ENCODE results near the gene BMP5. TPM values are rescaled to one million over a fixed set of nuclear protein-coding genes. Genes with fewer than 3 reads are reported as not detected.

The BMP5 gene
- 1 to 10 TPM; 1.8 to 5.6 (median 3.4) TPM for total RNA-seq

- no peaks in the 10 kb centered on the region for H3K9me3 ChIP-seq
- H3K4me1 ChIP-seq: no peaks in the 10 kb centered on the region
- intact Hi-C loops (cut with DNase I; ENCODE audit: low total_unique reads) (no loop called here), in situ Hi-C loops (cut with MboI; ENCODE audit: low pct_ligation_motif_present in 1 of 4, low pct_unique_long_range_greater_than_20kb in 1 of 4, low sequenced_read_pairs in 3 of 4) (loop anchor here in 1 of 4 donors (25.0 kb wide), 1 partner anchor 438 kb away; no protein-coding TSS in a partner anchor)
- H3K36me3 ChIP-seq: no peaks in the 10 kb centered on the region
- TF ChIP-seq, protein P1, sequence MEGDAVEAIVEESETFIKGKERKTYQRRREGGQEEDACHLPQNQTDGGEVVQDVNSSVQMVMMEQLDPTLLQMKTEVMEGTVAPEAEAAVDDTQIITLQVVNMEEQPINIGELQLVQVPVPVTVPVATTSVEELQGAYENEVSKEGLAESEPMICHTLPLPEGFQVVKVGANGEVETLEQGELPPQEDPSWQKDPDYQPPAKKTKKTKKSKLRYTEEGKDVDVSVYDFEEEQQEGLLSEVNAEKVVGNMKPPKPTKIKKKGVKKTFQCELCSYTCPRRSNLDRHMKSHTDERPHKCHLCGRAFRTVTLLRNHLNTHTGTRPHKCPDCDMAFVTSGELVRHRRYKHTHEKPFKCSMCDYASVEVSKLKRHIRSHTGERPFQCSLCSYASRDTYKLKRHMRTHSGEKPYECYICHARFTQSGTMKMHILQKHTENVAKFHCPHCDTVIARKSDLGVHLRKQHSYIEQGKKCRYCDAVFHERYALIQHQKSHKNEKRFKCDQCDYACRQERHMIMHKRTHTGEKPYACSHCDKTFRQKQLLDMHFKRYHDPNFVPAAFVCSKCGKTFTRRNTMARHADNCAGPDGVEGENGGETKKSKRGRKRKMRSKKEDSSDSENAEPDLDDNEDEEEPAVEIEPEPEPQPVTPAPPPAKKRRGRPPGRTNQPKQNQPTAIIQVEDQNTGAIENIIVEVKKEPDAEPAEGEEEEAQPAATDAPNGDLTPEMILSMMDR (IDR thresholded peaks at IDR 0.05): no peak
- no peak for TF ChIP-seq POLR2A (IDR thresholded peaks at IDR 0.05)
- no peak for TF ChIP-seq POLR2AphosphoS5 (IDR thresholded peaks at IDR 0.05)
- TF ChIP-seq EP300 (IDR thresholded peaks at IDR 0.05; ENCODE audit: low read depth): no peak
- H3K27ac ChIP-seq: peak within 1 kb of the TSS in 3 of 4 donors; percentile 4 to 42 (median 9)
- DNase-seq: no peak
- no peaks in the 10 kb centered on the region for H3K27me3 ChIP-seq
- H3K4me3 ChIP-seq: peak within 1 kb of the TSS in 1 of 4 donors; percentile 24
- 65% methylated on average over 2 of the region's 2 CpGs for WGBS, 2 donors (ENCODE audit: low coverage in 1 of 2)
Observed at GRCh38 chr6:55875400-55875799, at the start of gene BMP5. TSS of gene BMP5 (minus strand) at chr6:55875590. CDS start at chr6:55874865, 725 bp downstream.

DNA sequence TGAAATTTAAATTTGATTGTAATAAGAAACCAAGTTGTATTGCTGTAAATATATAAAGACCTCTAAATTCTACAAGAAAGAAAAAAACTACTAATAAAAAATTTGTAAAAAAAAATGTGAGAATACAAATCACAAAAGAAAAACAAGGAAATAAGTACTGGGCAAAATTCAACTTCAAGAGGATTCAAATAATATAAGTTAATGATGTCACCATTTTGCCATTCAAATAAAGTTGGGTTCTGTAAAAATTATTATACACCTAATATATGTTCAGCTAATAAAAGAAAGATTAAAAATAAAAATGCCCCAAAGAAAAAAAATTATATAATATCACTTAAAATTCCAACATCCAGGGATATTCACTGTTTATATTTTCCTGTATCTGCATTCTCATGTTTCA lies 47.0 kb upstream of the BMP5 start:
- H3K9me3 ChIP-seq: no peaks in the 10 kb centered on the region
- intact Hi-C loops (cut with DNase I; ENCODE audit: low total_unique reads): no loop called here
- in situ Hi-C loops (cut with MboI; ENCODE audit: low pct_ligation_motif_present in 1 of 4, low pct_unique_long_range_greater_than_20kb in 1 of 4, low sequenced_read_pairs in 3 of 4): no loop called here
- H3K27ac ChIP-seq: no peak overlapping the region
- H3K4me3 ChIP-seq: no peak overlapping the region
- no peak for DNase-seq
- no peaks in the 10 kb centered on the region for H3K27me3 ChIP-seq
- TF ChIP-seq POLR2AphosphoS5 (IDR thresholded peaks at IDR 0.05) (no peak), POLR2A (IDR thresholded peaks at IDR 0.05) (no peak), EP300 (IDR thresholded peaks at IDR 0.05; ENCODE audit: low read depth) (no peak)
- TF ChIP-seq, protein P1 (IDR thresholded peaks at IDR 0.05): no peak
- H3K4me1 ChIP-seq: no peaks in the 10 kb centered on the region
- H3K36me3 ChIP-seq: no peaks in the 10 kb centered on the region

- 84 to 87% methylated on average over 3 to 5 of the region's 5 CpGs for WGBS, 2 donors (ENCODE audit: low coverage in 1 of 2)
- DNase-seq: no peak
- H3K36me3 ChIP-seq: no peaks in the 10 kb centered on the region
- no peaks in the 10 kb centered on the region for H3K4me1 ChIP-seq
- H3K27ac ChIP-seq: no peak overlapping the region
- intact Hi-C loops (cut with DNase I; ENCODE audit: low total_unique reads): no loop called here
- no peaks in the 10 kb centered on the region for H3K27me3 ChIP-seq
- H3K4me3 ChIP-seq: no peak overlapping the region
- H3K9me3 ChIP-seq: no peaks in the 10 kb centered on the region
- no peak for TF ChIP-seq POLR2A (IDR thresholded peaks at IDR 0.05)
- TF ChIP-seq POLR2AphosphoS5 (IDR thresholded peaks at IDR 0.05): no peak
- TF ChIP-seq EP300 (IDR thresholded peaks at IDR 0.05; ENCODE audit: low read depth): no peak
- TF ChIP-seq, protein P1 (IDR thresholded peaks at IDR 0.05): no peak
- in situ Hi-C loops (cut with MboI; ENCODE audit: low pct_ligation_motif_present in 1 of 4, low pct_unique_long_range_greater_than_20kb in 1 of 4, low sequenced_read_pairs in 3 of 4): no loop called here
Observed at GRCh38 chr6:55919716-55920308, 44.4 kb upstream of the BMP5 start.

- H3K36me3 ChIP-seq: no peaks in the 10 kb centered on the region
- no peak overlapping the region for H3K4me3 ChIP-seq
- TF ChIP-seq EP300 (IDR thresholded peaks at IDR 0.05; ENCODE audit: low read depth): no peak
- TF ChIP-seq, protein P1 (IDR thresholded peaks at IDR 0.05): no peak
- no peak for TF ChIP-seq POLR2AphosphoS5 (IDR thresholded peaks at IDR 0.05)
- TF ChIP-seq POLR2A (IDR thresholded peaks at IDR 0.05): no peak
- in situ Hi-C loops (cut with MboI; ENCODE audit: low pct_ligation_motif_present in 1 of 4, low pct_unique_long_range_greater_than_20kb in 1 of 4, low sequenced_read_pairs in 3 of 4) (no loop called here), intact Hi-C loops (cut with DNase I; ENCODE audit: low total_unique reads) (no loop called here)
- no peaks in the 10 kb centered on the region for H3K27me3 ChIP-seq
- H3K27ac ChIP-seq: no peak overlapping the region
- no peaks in the 10 kb centered on the region for H3K9me3 ChIP-seq
- no peaks in the 10 kb centered on the region for H3K4me1 ChIP-seq
- DNase-seq: no peak
- 64 to 80% methylated on average over 2 of the region's 2 CpGs for WGBS, 2 donors (ENCODE audit: low coverage in 1 of 2)
Observed at GRCh38 chr6:55918639-55919038, 43.2 kb upstream of the BMP5 start.
